ENCODE measurements around the gene BEGAIN. TPM values are rescaled to one million over a fixed set of nuclear protein-coding genes. Genes with fewer than 3 reads are reported as not detected.

The BEGAIN gene
- total RNA-seq, 2 donors from 2014 or later = 2.5 to 5.1 TPM

DNA sequence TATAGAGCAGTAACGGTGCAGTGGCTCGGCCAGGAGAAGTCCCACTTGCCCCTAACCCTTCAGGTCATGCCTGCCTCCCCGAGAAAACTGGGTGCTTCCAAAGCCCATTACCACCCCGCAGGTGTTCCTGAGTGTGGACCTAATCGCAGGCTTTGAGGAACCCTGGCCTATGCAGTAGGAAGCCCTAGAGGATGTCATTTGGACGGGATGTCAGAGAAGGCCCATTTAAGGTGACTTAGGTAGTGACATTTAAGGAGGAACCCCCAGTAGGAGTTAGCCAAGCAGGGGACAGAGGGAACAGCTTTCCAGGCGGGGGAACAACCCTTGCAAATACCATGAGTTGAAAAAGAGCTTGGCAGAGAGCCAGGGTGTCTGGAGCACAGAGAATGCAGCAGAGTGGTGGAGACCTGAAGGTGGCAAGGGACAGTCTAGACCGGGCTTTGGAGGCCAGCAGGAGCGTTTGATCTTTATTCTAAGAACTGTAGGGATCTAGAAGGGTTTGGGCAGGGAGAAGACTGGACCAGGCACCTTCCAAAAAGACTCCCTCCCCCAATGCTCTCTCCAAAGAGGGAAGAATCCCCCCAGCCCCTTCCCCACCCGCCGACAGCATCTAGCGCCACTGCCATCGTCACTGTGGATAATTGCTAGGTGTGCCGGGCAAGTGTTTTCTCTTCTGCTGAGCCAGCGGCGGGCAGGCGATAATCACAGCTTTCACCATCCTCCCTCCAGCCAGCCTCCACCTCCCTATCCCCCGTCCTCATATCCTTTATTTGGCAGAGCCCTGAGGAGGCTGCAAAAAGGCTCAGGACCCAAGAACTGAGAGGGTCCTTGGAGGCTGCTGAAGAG lies 33.3 kb upstream of the BEGAIN start:
- TF ChIP-seq, protein P1, sequence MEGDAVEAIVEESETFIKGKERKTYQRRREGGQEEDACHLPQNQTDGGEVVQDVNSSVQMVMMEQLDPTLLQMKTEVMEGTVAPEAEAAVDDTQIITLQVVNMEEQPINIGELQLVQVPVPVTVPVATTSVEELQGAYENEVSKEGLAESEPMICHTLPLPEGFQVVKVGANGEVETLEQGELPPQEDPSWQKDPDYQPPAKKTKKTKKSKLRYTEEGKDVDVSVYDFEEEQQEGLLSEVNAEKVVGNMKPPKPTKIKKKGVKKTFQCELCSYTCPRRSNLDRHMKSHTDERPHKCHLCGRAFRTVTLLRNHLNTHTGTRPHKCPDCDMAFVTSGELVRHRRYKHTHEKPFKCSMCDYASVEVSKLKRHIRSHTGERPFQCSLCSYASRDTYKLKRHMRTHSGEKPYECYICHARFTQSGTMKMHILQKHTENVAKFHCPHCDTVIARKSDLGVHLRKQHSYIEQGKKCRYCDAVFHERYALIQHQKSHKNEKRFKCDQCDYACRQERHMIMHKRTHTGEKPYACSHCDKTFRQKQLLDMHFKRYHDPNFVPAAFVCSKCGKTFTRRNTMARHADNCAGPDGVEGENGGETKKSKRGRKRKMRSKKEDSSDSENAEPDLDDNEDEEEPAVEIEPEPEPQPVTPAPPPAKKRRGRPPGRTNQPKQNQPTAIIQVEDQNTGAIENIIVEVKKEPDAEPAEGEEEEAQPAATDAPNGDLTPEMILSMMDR (IDR thresholded peaks at IDR 0.05) = no peak
- TF ChIP-seq POLR2A (IDR thresholded peaks at IDR 0.05) (no peak), POLR2AphosphoS5 (IDR thresholded peaks at IDR 0.05) (no peak)
- Histone ChIP-seq H3K4me1 (replicated peaks) (no peaks in the 10 kb centered on the region), H3K9me3 (no peaks in the 10 kb centered on the region), H3K4me3 (no peak overlapping the region), H3K36me3 (no peaks in the 10 kb centered on the region), H3K27ac (no peak overlapping the region), H3K27me3 (replicated peaks; ENCODE audit: insufficient read depth) (no peaks in the 10 kb centered on the region)
- intact Hi-C loops (cut with DNase I) = no loop called here
- DNase-seq (ENCODE audit: low spot score) = no peak
- 87% methylated on average over 18 of the region's 18 CpGs for WGBS

DNA sequence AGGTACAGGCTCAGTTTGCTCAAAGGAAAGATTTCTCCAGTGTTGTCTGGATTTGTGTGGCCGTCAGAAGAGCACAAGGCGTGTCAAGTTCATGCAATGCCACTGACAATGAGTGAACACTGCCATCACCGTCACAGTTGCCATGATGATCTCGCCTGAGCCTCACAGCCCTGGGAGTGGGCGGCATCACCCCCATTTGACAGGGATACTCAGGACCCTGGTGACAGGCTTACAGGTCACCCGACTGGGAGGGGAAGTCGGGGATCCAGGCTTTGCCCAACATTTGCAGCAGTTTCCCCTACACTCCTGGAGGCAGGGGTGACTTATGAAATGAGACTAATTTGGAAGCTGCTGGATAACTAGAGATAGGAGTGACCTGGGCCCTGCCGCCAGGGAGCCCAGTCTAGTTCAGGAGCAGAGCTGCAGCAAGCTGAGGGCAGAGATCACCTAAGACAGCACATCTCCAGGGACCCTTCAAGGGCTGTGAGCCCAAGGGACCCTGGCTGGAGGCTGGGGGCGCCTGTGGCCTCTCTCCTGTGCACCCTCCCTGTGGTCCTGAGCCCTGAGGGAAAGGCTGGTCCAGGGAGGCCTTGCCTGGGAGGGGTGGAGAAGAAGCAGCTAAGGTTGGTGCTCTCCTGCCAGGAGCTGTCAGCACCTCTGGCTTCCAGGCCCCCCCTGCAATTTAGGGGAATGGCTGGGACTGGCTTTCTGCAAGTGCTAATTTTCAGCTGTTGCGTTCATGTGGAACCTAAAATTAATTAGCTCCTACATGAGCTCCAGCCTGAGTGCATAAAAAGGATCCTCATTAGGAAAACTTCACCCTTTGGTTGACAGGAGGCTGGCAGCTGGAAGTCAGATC lies 32.4 kb upstream of the BEGAIN start:
- 93% methylated on average over 10 of the region's 10 CpGs for WGBS
- Histone ChIP-seq H3K9me3 (no peaks in the 10 kb centered on the region), H3K27me3 (replicated peaks; ENCODE audit: insufficient read depth) (no peaks in the 10 kb centered on the region), H3K27ac (no peak overlapping the region), H3K4me3 (no peak overlapping the region), H3K36me3 (no peaks in the 10 kb centered on the region), H3K4me1 (replicated peaks) (no peaks in the 10 kb centered on the region)
- intact Hi-C loops (cut with DNase I) = no loop called here
- TF ChIP-seq POLR2AphosphoS5 (IDR thresholded peaks at IDR 0.05) = no peak
- TF ChIP-seq, protein P1 (IDR thresholded peaks at IDR 0.05) = no peak
- no peak for TF ChIP-seq POLR2A (IDR thresholded peaks at IDR 0.05)
- DNase-seq (ENCODE audit: low spot score) = no peak

DNA sequence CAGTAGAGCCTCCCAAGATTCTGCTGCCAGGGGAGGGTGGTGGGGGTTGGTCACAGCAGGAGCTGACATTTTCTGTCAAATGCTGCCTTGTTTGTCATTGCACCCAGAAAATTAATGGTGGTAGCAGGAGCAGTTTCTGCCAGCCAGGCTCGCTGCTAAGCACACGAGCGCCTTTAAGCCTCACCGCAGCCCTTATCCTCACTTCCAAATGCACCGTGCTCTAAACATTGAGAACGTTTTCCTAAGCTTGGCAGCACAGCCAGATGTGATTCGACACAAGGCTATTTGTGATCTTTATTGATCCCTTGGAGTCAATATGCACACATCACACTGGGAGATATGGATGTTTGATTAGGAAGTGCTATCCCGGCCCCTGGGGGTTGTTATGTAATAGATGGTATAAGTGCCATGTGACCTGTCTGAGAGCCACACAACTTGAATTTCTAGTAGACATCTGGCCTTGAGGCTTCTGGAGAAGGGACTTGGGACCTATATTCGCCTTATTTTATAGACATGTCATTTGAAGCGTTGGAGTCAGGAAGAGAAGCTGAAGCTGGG lies 31.6 kb upstream of the BEGAIN start:
- H3K27me3 ChIP-seq (replicated peaks; ENCODE audit: insufficient read depth) = no peaks in the 10 kb centered on the region
- H3K4me1 ChIP-seq (replicated peaks) = no peaks in the 10 kb centered on the region
- DNase-seq (ENCODE audit: low spot score) = no peak
- intact Hi-C loops (cut with DNase I) = no loop called here
- H3K36me3 ChIP-seq = no peaks in the 10 kb centered on the region
- TF ChIP-seq POLR2A (IDR thresholded peaks at IDR 0.05) (no peak), POLR2AphosphoS5 (IDR thresholded peaks at IDR 0.05) (no peak)
- TF ChIP-seq, protein P1 (IDR thresholded peaks at IDR 0.05) = no peak
- 72% methylated on average over 10 of the region's 10 CpGs for WGBS
- no peak overlapping the region for H3K4me3 ChIP-seq
- H3K9me3 ChIP-seq = no peaks in the 10 kb centered on the region
- H3K27ac ChIP-seq = no peak overlapping the region

DNA sequence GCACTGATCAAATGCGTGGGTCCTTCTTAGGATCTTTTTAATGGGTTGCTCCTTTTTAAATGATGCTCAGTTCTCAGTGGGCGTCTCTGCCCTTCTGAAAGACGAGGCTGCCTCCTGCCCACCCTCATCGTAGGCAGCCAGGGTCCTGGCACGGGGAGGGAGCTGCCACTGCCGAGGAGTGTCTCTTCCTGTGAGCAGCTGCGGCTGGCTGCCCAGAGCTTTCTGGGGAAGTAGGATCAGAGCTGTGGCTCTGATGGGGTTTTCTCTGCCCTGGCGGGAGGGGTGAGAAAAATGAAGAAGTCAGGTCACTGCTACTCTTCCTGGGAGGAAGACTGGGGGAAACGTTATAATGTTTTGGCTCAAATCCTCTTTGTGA lies 31.1 kb upstream of the BEGAIN start:
- no peaks in the 10 kb centered on the region for H3K27me3 ChIP-seq (replicated peaks; ENCODE audit: insufficient read depth)
- no peak overlapping the region for H3K27ac ChIP-seq
- no peaks in the 10 kb centered on the region for H3K36me3 ChIP-seq
- H3K4me1 ChIP-seq (replicated peaks) = no peaks in the 10 kb centered on the region
- no peaks in the 10 kb centered on the region for H3K9me3 ChIP-seq
- no peak for DNase-seq (ENCODE audit: low spot score)
- 58% methylated on average over 9 of the region's 9 CpGs for WGBS
- no peak overlapping the region for H3K4me3 ChIP-seq
- TF ChIP-seq POLR2AphosphoS5 (IDR thresholded peaks at IDR 0.05) = no peak
- no peak for TF ChIP-seq POLR2A (IDR thresholded peaks at IDR 0.05)
- TF ChIP-seq, protein P1 (IDR thresholded peaks at IDR 0.05) = no peak
- intact Hi-C loops (cut with DNase I) = no loop called here

Data from prostate gland (tissue), 2 donors.